ENCODE results near the gene NUAK2.

The NUAK2 gene

DNA sequence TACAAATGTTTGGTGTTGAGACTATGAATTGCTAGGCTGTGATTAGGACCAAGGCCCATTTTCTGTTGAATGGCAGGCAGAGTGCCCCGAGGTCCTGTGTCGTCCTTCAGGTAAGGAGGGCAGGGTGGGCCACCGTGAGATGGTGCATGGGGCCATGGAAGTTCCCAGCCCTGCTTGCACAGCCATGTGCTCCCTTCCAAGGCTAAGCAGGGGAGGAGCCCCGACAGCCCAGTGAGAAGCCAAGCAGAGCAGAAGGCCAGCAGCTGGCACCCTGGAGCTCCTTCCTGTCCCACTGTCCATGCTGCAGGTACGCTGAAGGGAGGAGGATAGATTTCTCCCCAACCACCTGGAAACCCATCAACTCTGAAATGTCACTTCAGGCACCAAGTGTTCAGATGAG lies 8.2 kb upstream of the NUAK2 start:
- TF ChIP-seq, protein P1, sequence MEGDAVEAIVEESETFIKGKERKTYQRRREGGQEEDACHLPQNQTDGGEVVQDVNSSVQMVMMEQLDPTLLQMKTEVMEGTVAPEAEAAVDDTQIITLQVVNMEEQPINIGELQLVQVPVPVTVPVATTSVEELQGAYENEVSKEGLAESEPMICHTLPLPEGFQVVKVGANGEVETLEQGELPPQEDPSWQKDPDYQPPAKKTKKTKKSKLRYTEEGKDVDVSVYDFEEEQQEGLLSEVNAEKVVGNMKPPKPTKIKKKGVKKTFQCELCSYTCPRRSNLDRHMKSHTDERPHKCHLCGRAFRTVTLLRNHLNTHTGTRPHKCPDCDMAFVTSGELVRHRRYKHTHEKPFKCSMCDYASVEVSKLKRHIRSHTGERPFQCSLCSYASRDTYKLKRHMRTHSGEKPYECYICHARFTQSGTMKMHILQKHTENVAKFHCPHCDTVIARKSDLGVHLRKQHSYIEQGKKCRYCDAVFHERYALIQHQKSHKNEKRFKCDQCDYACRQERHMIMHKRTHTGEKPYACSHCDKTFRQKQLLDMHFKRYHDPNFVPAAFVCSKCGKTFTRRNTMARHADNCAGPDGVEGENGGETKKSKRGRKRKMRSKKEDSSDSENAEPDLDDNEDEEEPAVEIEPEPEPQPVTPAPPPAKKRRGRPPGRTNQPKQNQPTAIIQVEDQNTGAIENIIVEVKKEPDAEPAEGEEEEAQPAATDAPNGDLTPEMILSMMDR (IDR thresholded peaks at IDR 0.05), result no peak
- Histone ChIP-seq H3K79me2 (no peaks in the 10 kb centered on the region), H3K4me2 (ENCODE audit: low read length) (no peak overlapping the region), H3K9me3 (ENCODE audit: control insufficient read depth, low read length) (no peaks in the 10 kb centered on the region), H3K36me3 (ENCODE audit: control insufficient read depth, insufficient read depth, low read length) (no peaks in the 10 kb centered on the region), H3K9ac (no peak overlapping the region), H3K4me3 (ENCODE audit: low read depth, low read length) (no peak overlapping the region), H3K27me3 (ENCODE audit: control insufficient read depth, insufficient read depth, low read length) (no peaks in the 10 kb centered on the region), H2AFZ (no peak overlapping the region), H3K4me1 (peaks cover 13% of the 10 kb centered on the region), H3K27ac (no peak overlapping the region)

DNA sequence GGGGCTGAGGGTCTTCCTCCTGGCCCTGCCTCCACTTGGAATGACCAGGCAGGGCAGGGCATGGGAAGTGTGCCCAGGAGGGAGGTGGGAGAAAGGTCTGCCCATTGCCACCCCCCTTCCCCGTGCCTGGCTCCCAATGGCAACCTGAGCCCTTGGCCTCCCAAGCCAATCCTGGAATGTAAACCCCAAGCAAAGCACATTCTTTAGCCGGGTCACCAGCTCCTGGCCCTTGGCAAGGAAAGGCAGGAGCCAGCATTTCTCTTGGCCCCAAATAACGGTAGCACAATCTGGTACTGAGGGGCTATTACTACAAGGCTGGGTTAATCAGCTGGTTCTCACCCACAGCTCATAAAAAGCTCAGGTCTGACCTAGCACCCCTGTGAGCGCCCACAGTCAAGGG lies 6.9 kb upstream of the NUAK2 start:
- peak overlapping the region; percentile 57 for H3K27ac ChIP-seq
- TF ChIP-seq, protein P1 (IDR thresholded peaks at IDR 0.05), result no peak
- no peak overlapping the region for H3K9ac ChIP-seq
- no peak overlapping the region for H2AFZ ChIP-seq
- no peaks in the 10 kb centered on the region for H3K79me2 ChIP-seq
- H3K4me1 ChIP-seq, result peaks cover 13% of the 10 kb centered on the region
- H3K36me3 ChIP-seq (ENCODE audit: control insufficient read depth, insufficient read depth, low read length), result no peaks in the 10 kb centered on the region
- no peaks in the 10 kb centered on the region for H3K27me3 ChIP-seq (ENCODE audit: control insufficient read depth, insufficient read depth, low read length)
- no peak overlapping the region for H3K4me3 ChIP-seq (ENCODE audit: low read depth, low read length)
- no peaks in the 10 kb centered on the region for H3K9me3 ChIP-seq (ENCODE audit: control insufficient read depth, low read length)
- H3K4me2 ChIP-seq (ENCODE audit: low read length), result peak overlapping the region; percentile 20

DNA sequence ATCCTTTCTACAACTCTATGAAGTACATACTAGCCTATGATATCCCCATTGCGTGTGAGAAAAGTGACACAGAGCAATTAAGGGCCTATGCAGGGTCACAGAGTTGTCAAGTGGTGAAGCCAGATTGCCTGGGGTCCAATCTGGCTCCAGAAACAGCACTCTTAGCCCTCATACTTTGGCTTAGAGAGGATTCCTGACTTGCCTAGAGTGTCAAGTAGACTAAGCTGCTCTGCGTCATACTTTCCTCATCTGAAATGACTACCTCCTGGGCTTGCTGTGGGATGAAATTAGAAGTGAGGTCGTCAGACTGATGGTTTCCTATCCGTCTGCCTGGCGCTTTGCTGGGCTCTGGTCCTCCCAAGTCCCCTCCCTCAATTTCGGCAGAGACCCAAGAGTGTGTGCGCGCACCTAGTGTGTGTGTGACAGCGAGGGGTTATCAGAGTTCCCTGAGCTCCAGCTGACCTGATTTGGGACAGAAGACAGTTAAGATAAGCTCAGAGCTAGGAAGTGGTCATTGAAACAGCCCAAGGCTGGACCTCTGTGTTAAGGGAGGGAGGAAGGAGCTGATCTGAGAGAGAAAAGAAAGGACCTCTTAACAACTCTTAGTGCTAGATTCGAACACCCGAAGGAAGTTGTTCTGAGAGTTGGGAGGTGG lies 5.4 kb upstream of the NUAK2 start:
- no peaks in the 10 kb centered on the region for H3K27me3 ChIP-seq (ENCODE audit: control insufficient read depth, insufficient read depth, low read length)
- no peak overlapping the region for H3K4me3 ChIP-seq (ENCODE audit: low read depth, low read length)
- H3K4me1 ChIP-seq, result peaks cover 13% of the 10 kb centered on the region
- no peaks in the 10 kb centered on the region for H3K79me2 ChIP-seq
- no peak overlapping the region for H3K9ac ChIP-seq
- H3K27ac ChIP-seq, result no peak overlapping the region
- TF ChIP-seq, protein P1 (IDR thresholded peaks at IDR 0.05), result no peak
- no peak overlapping the region for H2AFZ ChIP-seq
- no peaks in the 10 kb centered on the region for H3K9me3 ChIP-seq (ENCODE audit: control insufficient read depth, low read length)
- no peaks in the 10 kb centered on the region for H3K36me3 ChIP-seq (ENCODE audit: control insufficient read depth, insufficient read depth, low read length)
- no peak overlapping the region for H3K4me2 ChIP-seq (ENCODE audit: low read length)

DNA sequence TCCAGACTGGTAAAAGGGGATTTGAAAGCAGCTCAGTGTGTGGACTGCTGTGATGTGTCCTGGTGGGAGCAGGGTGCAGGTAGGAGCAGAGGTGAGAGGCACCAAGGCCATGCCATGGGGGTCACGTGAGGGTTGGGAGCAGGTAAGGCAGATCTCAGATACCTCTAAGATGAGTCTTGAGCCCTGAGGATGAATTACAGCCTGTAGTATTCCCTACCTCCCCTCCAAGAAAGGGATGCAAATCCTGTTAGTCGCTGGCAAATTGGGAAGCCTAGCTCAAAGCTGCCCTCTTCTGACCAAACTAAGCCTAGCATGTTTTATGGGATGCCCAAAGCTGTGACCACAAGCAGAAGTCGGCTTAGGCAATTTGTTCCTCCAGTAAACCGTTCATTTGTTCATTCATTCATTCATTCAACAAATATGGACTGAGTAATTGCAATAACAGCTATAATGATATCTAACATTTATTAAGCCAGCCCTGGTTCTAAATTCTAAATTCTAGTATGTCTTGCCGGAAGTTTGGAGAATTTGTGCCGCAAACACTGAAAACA lies 3.9 kb upstream of the NUAK2 start:
- Histone ChIP-seq H3K4me2 (ENCODE audit: low read length) (no peak overlapping the region), H2AFZ (no peak overlapping the region), H3K27ac (no peak overlapping the region), H3K27me3 (ENCODE audit: control insufficient read depth, insufficient read depth, low read length) (no peaks in the 10 kb centered on the region), H3K9ac (no peak overlapping the region), H3K4me1 (peaks cover 13% of the 10 kb centered on the region), H3K79me2 (no peaks in the 10 kb centered on the region), H3K9me3 (ENCODE audit: control insufficient read depth, low read length) (no peaks in the 10 kb centered on the region), H3K36me3 (ENCODE audit: control insufficient read depth, insufficient read depth, low read length) (no peaks in the 10 kb centered on the region), H3K4me3 (ENCODE audit: low read depth, low read length) (no peak overlapping the region)
- TF ChIP-seq, protein P1 (IDR thresholded peaks at IDR 0.05), result peak; percentile 49

DNA sequence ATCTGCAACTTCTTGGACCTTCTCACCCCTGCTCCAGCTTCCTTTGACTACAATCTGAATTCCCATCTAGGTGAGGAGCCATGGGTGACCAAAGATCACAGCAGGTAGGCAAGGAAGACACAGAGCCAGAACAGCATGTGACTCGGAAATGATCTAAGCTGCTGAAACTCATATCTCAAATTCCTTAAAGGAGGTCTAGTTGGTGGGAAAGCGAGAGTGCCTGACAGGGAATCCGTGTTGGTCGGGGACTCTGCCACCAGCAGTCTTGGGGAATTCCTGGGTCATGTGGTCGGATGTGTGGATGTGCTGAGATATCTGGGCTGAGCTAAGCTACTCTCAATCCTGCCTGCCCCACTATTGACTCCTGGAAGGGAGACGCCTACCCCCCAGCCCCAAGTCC lies 3.2 kb upstream of the NUAK2 start:
- Histone ChIP-seq H3K9ac (no peak overlapping the region), H2AFZ (no peak overlapping the region)

More for the DNA sequence above, 3.2 kb upstream of the NUAK2 start:
- Histone ChIP-seq H3K4me1 (peaks cover 9% of the 10 kb centered on the region), H3K4me3 (ENCODE audit: low read depth, low read length) (no peak overlapping the region), H3K9me3 (ENCODE audit: control insufficient read depth, low read length) (no peaks in the 10 kb centered on the region), H3K4me2 (ENCODE audit: low read length) (no peak overlapping the region), H3K79me2 (no peaks in the 10 kb centered on the region), H3K36me3 (ENCODE audit: control insufficient read depth, insufficient read depth, low read length) (no peaks in the 10 kb centered on the region), H3K27ac (no peak overlapping the region), H3K27me3 (ENCODE audit: control insufficient read depth, insufficient read depth, low read length) (no peaks in the 10 kb centered on the region)
- TF ChIP-seq, protein P1 (IDR thresholded peaks at IDR 0.05), result no peak

Data from parathyroid adenoma (tissue), 2 donors.